HepG2 (cell line): Measurements from ENCODE around the gene DNMT1. TPM values are rescaled to one million over a fixed set of nuclear protein-coding genes. Genes with fewer than 3 reads are reported as not detected.

Source experiments
- E2F2 ChIP-seq: sonication (generic); formaldehyde crosslinking; IDR thresholded peaks from 2 replicates; pipeline ENCODE4 v1.4.0; 2020; ENCODE audit warnings: missing genetic modification reagents, borderline replicate concordance
- GRHL1 ChIP-seq: sonication (generic); formaldehyde crosslinking; conservative IDR thresholded peaks from 2 replicates; pipeline ENCODE4 v1.8.0; 2022; ENCODE audit warnings: missing genetic modification reagents
- IRF1 ChIP-seq: sonication (generic); formaldehyde crosslinking; IDR thresholded peaks from 2 replicates; pipeline ENCODE4 v1.4.0; 2020; ENCODE audit warnings: low read depth, mild to moderate bottlenecking, missing genetic modification reagents
- JUND ChIP-seq: sonication (generic); formaldehyde crosslinking; IDR thresholded peaks from 2 replicates; pipeline ENCODE4 v1.8.0; 2022; ENCODE audit warnings: mild to moderate bottlenecking, missing genetic modification reagents
- POLR2G ChIP-seq: fragments of 200-400 bp; formaldehyde crosslinking; IDR thresholded peaks from 2 replicates; pipeline ENCODE4 v1.6.1; 2018; ENCODE audit warnings: mild to moderate bottlenecking, low read depth, low read length, moderate library complexity
- RAD21 ChIP-seq: fragments of 450-650 bp; formaldehyde crosslinking; IDR thresholded peaks from 2 replicates; pipeline ENCODE4 v1.5.0; 2020; ENCODE audit warnings: mild to moderate bottlenecking
- XBP1 ChIP-seq: sonication (generic); formaldehyde crosslinking; IDR thresholded peaks from 2 replicates; pipeline ENCODE4 v1.5.0; 2020; ENCODE audit warnings: missing genetic modification reagents
- ZFAT ChIP-seq: sonication (generic); formaldehyde crosslinking; conservative IDR thresholded peaks from 2 replicates; pipeline ENCODE4 v1.8.1; 2023; ENCODE audit warnings: missing genetic modification reagents, inconsistent platforms
- ZFP37 ChIP-seq: sonication (generic); formaldehyde crosslinking; IDR thresholded peaks from 2 replicates; pipeline ENCODE4 v1.4.0; 2020; ENCODE audit warnings: missing genetic modification reagents, borderline replicate concordance
- ZFYVE20 ChIP-seq: sonication (generic); formaldehyde crosslinking; IDR thresholded peaks from 2 replicates; pipeline ENCODE4 v1.8.0; 2023; ENCODE audit warnings: low read depth, mild to moderate bottlenecking, moderate library complexity, missing genetic modification reagents, borderline replicate concordance
- ZGPAT ChIP-seq: IDR thresholded peaks from 2 replicates; pipeline ENCODE4 v1.6.1; 2016; ENCODE audit warnings: mild to moderate bottlenecking
- ZNF33A ChIP-seq: sonication (generic); formaldehyde crosslinking; IDR thresholded peaks from 2 replicates; pipeline ENCODE4 v1.5.1; 2020; ENCODE audit warnings: missing genetic modification reagents, mild to moderate bottlenecking, moderate library complexity, borderline replicate concordance
- ZNF609 ChIP-seq: sonication (generic); formaldehyde crosslinking; IDR thresholded peaks from 2 replicates; pipeline ENCODE4 v1.4.0; 2020; ENCODE audit warnings: mild to moderate bottlenecking, missing genetic modification reagents, borderline replicate concordance
- ZNF713 ChIP-seq: sonication (generic); formaldehyde crosslinking; IDR thresholded peaks from 2 replicates; pipeline ENCODE4 v1.4.0; 2020; ENCODE audit warnings: mild to moderate bottlenecking, missing genetic modification reagents
- ZNF749 ChIP-seq: sonication (generic); formaldehyde crosslinking; IDR thresholded peaks from 2 replicates; pipeline ENCODE4 v1.8.0; 2022; ENCODE audit warnings: mild to moderate bottlenecking, missing genetic modification reagents, moderate library complexity, borderline replicate concordance
- ZNF761 ChIP-seq: sonication (generic); formaldehyde crosslinking; conservative IDR thresholded peaks from 2 replicates; pipeline ENCODE4 v1.4.0; 2020; ENCODE audit warnings: mild to moderate bottlenecking, missing genetic modification reagents
- polyA plus RNA-seq, 8 experiments: library from polyadenylated mRNA; depleted of rRNA in 3 of 8; stranded (reverse) in 7 of 8; unstranded in 1 of 8; fragments of >200 nt; fragmentation: Illumina TruSeq in 4 of 8; extraction: Trizol in 4 of 8; gene quantifications; 2 replicates each; pipeline versions ENCODE4 v1.2.1 to v1.2.3, GENCODE V29; 2011 to 2016; ENCODE audit warnings: low read depth in 4 of 8, missing spikeins in 1 of 8, mixed read lengths in 1 of 8; ENCODE audit not compliant: insufficient read depth in 1 of 8
- total RNA-seq, 5 experiments: library from RNA; depleted of rRNA; stranded (reverse); fragments of >200 nt; fragmentation: Illumina TruSeq; extraction: Trizol; gene quantifications; 2 replicates each; pipeline ENCODE4 v1.2.3, GENCODE V29; 2016; ENCODE audit warnings: low read depth in 1 of 5

The DNMT1 gene
- total and polyA plus RNA-seq, 2 of the 13 experiments (the other 11 are each of a cell fraction or from before 2014, with no cell fraction given): 31.2 to 91.1 TPM

- TF ChIP-seq ZNF761: no peak
- TF ChIP-seq JUND (CRISPR knock-in tag): no peak
- TF ChIP-seq ZNF749: 0 out of 2 replicates have a peak, but pooled peaks have one; percentile 23
- no peak for TF ChIP-seq XBP1 (CRISPR knock-in tag)
- TF ChIP-seq GRHL1 (CRISPR knock-in tag): no peak
- no peak for TF ChIP-seq IRF1 (CRISPR knock-in tag)
- no peak for TF ChIP-seq ZFAT
- no peak for TF ChIP-seq ZFP37 (CRISPR knock-in tag)
- TF ChIP-seq ZNF33A (CRISPR knock-in tag): no peak
- TF ChIP-seq ZNF609 (CRISPR knock-in tag): no peak
- peak; percentile 36; the same call in 1 of the 2 replicates for TF ChIP-seq RAD21 (CRISPR knock-in tag)
- peak; percentile 60 for TF ChIP-seq POLR2G
- peak; percentile 29; the same call in 1 of the 2 replicates for TF ChIP-seq ZGPAT (CRISPR knock-in tag)
- no peak for TF ChIP-seq ZFYVE20 (CRISPR knock-in tag)
- no peak for TF ChIP-seq E2F2 (CRISPR knock-in tag)
- TF ChIP-seq ZNF713 (CRISPR knock-in tag): no peak
Observed at GRCh38 chr19:10112895-10113591, 81.7 kb downstream of the DNMT1 start (continued).
